Measurements from ENCODE around the gene MEG3.

Gene MEG3

DNA sequence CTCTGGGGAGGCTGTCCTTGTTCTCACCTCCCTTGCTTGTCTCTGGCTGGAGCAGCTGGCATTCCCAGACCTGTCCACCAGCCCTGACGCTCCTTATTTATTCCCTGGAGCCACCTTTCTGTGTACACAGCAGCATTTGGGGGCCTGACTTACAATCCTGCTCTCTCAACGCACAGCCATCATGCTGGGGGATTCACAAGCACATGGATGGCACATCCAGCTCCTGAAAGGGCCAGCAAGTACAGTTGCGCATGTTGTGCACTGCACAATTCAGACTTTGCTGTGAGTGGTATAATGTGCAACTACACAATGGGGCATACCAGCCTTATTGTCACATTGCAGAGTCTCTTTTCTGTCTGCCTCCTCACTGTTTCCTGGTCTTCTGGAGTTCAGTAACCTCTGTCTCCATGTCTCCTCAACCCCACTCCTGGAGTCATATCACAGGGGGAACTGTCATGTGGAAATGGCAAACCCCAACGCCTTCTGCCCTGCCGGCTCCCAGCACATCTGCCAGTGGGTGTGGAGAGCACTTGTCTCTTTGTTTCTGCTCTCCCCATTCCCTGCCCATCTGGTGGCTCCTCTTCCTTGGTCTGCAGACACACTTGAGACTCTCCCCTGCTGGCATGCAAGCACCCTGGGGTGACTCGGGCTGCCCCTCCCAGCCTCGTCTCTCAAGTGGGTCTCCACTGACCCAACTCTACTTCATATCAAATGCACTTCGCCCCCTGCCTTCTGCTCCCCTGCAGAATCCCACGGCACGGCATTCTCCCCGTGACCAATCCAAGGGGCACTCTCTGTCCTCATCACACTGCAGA, 41.2 kb upstream of the MEG3 start:
- TF ChIP-seq, protein P1, sequence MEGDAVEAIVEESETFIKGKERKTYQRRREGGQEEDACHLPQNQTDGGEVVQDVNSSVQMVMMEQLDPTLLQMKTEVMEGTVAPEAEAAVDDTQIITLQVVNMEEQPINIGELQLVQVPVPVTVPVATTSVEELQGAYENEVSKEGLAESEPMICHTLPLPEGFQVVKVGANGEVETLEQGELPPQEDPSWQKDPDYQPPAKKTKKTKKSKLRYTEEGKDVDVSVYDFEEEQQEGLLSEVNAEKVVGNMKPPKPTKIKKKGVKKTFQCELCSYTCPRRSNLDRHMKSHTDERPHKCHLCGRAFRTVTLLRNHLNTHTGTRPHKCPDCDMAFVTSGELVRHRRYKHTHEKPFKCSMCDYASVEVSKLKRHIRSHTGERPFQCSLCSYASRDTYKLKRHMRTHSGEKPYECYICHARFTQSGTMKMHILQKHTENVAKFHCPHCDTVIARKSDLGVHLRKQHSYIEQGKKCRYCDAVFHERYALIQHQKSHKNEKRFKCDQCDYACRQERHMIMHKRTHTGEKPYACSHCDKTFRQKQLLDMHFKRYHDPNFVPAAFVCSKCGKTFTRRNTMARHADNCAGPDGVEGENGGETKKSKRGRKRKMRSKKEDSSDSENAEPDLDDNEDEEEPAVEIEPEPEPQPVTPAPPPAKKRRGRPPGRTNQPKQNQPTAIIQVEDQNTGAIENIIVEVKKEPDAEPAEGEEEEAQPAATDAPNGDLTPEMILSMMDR (IDR thresholded peaks at IDR 0.05): no peak
- H3K27me3 ChIP-seq (ENCODE audit: control insufficient read depth, insufficient read depth, low read length): no peaks in the 10 kb centered on the region
- H2AFZ ChIP-seq: no peak overlapping the region
- no peak overlapping the region for H3K4me2 ChIP-seq (ENCODE audit: low read length)
- no peak overlapping the region for H3K4me3 ChIP-seq (ENCODE audit: low read depth, low read length)
- no peaks in the 10 kb centered on the region for H3K9me3 ChIP-seq (ENCODE audit: control insufficient read depth, low read length)
- H3K36me3 ChIP-seq (ENCODE audit: control insufficient read depth, insufficient read depth, low read length): no peaks in the 10 kb centered on the region
- H3K27ac ChIP-seq: no peak overlapping the region
- H3K79me2 ChIP-seq: no peaks in the 10 kb centered on the region
- H3K9ac ChIP-seq: no peak overlapping the region
- H3K4me1 ChIP-seq: no peaks in the 10 kb centered on the region

DNA sequence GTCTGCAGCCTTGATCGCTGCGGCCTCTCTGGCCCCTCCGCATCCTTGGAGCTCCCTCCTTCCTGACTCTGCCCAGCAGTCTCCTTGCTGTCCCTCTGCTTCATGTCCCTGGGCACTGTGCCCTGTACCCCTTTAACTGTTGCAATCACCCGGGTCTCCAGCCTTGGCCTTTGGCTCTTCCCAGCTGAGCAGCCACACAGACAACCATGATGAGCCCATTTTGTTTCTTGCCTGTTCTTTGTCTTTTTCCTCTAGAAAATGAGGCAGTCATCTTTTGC, 40.6 kb upstream of the MEG3 start:
- H3K27ac ChIP-seq: no peak overlapping the region
- H3K9me3 ChIP-seq (ENCODE audit: control insufficient read depth, low read length): no peaks in the 10 kb centered on the region
- no peak overlapping the region for H2AFZ ChIP-seq
- no peak overlapping the region for H3K4me2 ChIP-seq (ENCODE audit: low read length)
- no peaks in the 10 kb centered on the region for H3K36me3 ChIP-seq (ENCODE audit: control insufficient read depth, insufficient read depth, low read length)
- no peaks in the 10 kb centered on the region for H3K79me2 ChIP-seq
- TF ChIP-seq, protein P1 (IDR thresholded peaks at IDR 0.05): no peak
- H3K4me1 ChIP-seq: no peaks in the 10 kb centered on the region
- no peak overlapping the region for H3K9ac ChIP-seq
- H3K4me3 ChIP-seq (ENCODE audit: low read depth, low read length): no peak overlapping the region
- H3K27me3 ChIP-seq (ENCODE audit: control insufficient read depth, insufficient read depth, low read length): no peaks in the 10 kb centered on the region

DNA sequence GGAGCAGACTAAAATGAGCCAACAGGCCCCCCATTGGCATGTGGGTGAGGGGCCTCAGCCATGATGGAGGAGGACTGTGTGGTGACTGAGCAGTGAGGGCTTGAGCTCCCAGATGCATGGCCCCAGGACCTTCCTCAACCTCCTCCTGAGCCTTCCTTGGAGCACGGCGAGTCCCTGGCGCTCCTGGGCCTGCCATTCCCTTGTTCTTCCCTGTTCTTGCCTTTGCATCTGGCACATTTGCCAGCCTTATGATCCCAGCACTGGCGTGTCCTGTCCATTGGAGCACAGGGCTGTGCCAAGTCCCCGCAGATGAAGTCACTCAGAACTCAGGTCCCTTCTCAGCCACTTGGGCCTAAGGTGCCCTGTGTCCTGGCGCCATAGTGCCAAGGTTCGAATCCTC, 40.3 kb upstream of the MEG3 start:
- Histone ChIP-seq H3K27me3 (ENCODE audit: control insufficient read depth, insufficient read depth, low read length) (no peaks in the 10 kb centered on the region), H2AFZ (no peak overlapping the region), H3K9me3 (ENCODE audit: control insufficient read depth, low read length) (no peaks in the 10 kb centered on the region), H3K4me2 (ENCODE audit: low read length) (no peak overlapping the region), H3K4me3 (ENCODE audit: low read depth, low read length) (no peak overlapping the region), H3K27ac (no peak overlapping the region), H3K79me2 (no peaks in the 10 kb centered on the region), H3K4me1 (no peaks in the 10 kb centered on the region), H3K9ac (no peak overlapping the region), H3K36me3 (ENCODE audit: control insufficient read depth, insufficient read depth, low read length) (no peaks in the 10 kb centered on the region)
- TF ChIP-seq, protein P1 (IDR thresholded peaks at IDR 0.05): no peak

DNA sequence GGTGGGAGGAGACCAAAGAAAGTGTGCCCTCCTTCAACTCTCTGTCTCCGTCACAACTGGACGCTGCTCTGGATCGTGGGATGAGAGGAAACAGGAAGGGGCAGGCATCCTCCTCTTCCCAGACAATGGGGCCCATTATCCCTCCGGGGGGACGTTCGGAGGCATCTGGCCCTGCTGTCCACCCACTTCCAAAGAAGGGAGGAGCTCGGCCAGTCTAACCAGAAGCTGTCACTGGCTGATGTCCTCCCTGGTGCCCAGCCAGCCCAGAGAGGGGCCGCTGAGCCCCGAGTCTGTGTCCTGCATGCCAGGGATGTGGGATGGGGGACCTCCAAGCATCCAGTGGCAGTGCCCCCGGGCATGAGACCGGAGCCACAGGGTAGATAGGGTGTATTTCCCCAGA, 39.8 kb upstream of the MEG3 start:
- H3K27me3 ChIP-seq (ENCODE audit: control insufficient read depth, insufficient read depth, low read length): no peaks in the 10 kb centered on the region
- TF ChIP-seq, protein P1 (IDR thresholded peaks at IDR 0.05): no peak
- no peaks in the 10 kb centered on the region for H3K36me3 ChIP-seq (ENCODE audit: control insufficient read depth, insufficient read depth, low read length)
- no peaks in the 10 kb centered on the region for H3K9me3 ChIP-seq (ENCODE audit: control insufficient read depth, low read length)
- H3K4me3 ChIP-seq (ENCODE audit: low read depth, low read length): no peak overlapping the region
- no peak overlapping the region for H3K4me2 ChIP-seq (ENCODE audit: low read length)
- H3K4me1 ChIP-seq: no peaks in the 10 kb centered on the region
- no peak overlapping the region for H2AFZ ChIP-seq
- H3K27ac ChIP-seq: no peak overlapping the region
- no peaks in the 10 kb centered on the region for H3K79me2 ChIP-seq
- no peak overlapping the region for H3K9ac ChIP-seq

DNA sequence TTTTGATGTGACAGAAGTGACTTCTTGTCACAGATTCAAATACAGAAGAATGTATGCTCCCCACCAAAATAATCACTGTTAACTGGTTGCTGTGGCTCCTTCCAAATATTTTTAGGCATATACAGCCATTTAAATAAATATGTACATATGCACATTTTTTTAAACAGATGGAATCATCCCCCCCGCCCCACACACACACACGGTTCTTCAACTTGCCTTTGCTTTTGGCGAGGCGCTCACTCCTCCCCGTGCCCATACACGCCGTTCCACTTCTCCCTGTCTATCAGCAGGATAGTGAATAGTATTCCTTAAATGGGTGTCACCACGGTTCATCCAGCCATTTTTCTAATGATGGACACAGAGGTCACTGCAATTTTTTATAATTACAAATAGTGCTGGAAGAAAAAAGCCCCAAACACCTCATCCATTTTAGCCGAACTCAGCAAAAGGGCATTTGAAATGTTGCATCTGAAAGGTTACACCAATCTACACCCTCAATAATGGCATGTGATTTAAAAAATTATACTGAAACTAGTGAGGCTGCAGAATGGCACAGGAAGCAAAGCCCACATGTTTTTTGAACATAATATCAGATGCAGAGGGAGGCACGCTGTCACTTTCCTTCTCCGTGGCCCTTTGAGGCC, 39.2 kb upstream of the MEG3 start:
- no peaks in the 10 kb centered on the region for H3K4me1 ChIP-seq
- H3K9me3 ChIP-seq (ENCODE audit: control insufficient read depth, low read length): no peaks in the 10 kb centered on the region
- H3K4me2 ChIP-seq (ENCODE audit: low read length): no peak overlapping the region
- no peak overlapping the region for H3K27ac ChIP-seq
- no peak overlapping the region for H2AFZ ChIP-seq
- TF ChIP-seq, protein P1 (IDR thresholded peaks at IDR 0.05): no peak
- no peak overlapping the region for H3K4me3 ChIP-seq (ENCODE audit: low read depth, low read length)
- H3K79me2 ChIP-seq: no peaks in the 10 kb centered on the region
- no peaks in the 10 kb centered on the region for H3K36me3 ChIP-seq (ENCODE audit: control insufficient read depth, insufficient read depth, low read length)
- H3K9ac ChIP-seq: no peak overlapping the region
- no peaks in the 10 kb centered on the region for H3K27me3 ChIP-seq (ENCODE audit: control insufficient read depth, insufficient read depth, low read length)
